Astrocyte (in vitro differentiated cells and primary cell): ENCODE results near the gene EBPL. TPM values are rescaled to one million over a fixed set of nuclear protein-coding genes. Genes with fewer than 3 reads are reported as not detected.
A peak's percentile ranks its signal among the peaks of the same experiment; 100 is the strongest.

Experiments used
- DNase-seq: peaks from one replicate; pipeline ENCODE4 v3.0.0-alpha.2; 2010; ENCODE audit warnings: low read depth
- FAIRE-seq: peaks from 2 replicates; lab custom pipeline; 2011; peaks lifted over from hg19 to GRCh38; lab: Jason Lieb, UNC
- H2AFZ ChIP-seq: 2 replicates; pipeline ENCODE4 v1.6.0; 2012; ENCODE audit warnings: low read depth, low read length, inconsistent platforms
- H3K27ac ChIP-seq: 2 replicates; pipeline ENCODE4 v1.5.1; 2011; ENCODE audit warnings: low read depth, low read length, inconsistent platforms
- H3K27me3 ChIP-seq: 2 replicates; pipeline ENCODE4 v1.6.0; 2011; ENCODE audit warnings: low read length, inconsistent platforms; ENCODE audit not compliant: insufficient read depth
- H3K36me3 ChIP-seq: 2 replicates; pipeline ENCODE4 v1.5.1; 2011; ENCODE audit warnings: low read length, inconsistent platforms; ENCODE audit not compliant: insufficient read depth
- H3K4me1 ChIP-seq: 2 replicates; pipeline ENCODE4 v1.5.1; 2011; ENCODE audit warnings: low read length, inconsistent platforms; ENCODE audit not compliant: insufficient read depth
- H3K4me2 ChIP-seq: 2 replicates; pipeline ENCODE4 v1.6.0; 2012; ENCODE audit warnings: low read length, inconsistent platforms
- H3K4me3 ChIP-seq: 2 replicates; pipeline ENCODE4 v1.5.1; 2011; ENCODE audit warnings: low read depth, mild to moderate bottlenecking, low read length, inconsistent platforms; ENCODE audit not compliant: insufficient read depth
- H3K79me2 ChIP-seq: 2 replicates; pipeline ENCODE4 v1.6.0; 2012; ENCODE audit warnings: mild to moderate bottlenecking, low read length, inconsistent platforms; ENCODE audit not compliant: insufficient read depth
- H3K9ac ChIP-seq: 2 replicates; pipeline ENCODE4 v1.6.0; 2012; ENCODE audit warnings: mild to moderate bottlenecking, low read length, inconsistent platforms
- H3K9me3 ChIP-seq: 2 replicates; pipeline ENCODE4 v1.5.1; 2012; ENCODE audit warnings: low read depth, mild to moderate bottlenecking, low read length, inconsistent platforms; ENCODE audit not compliant: insufficient read depth
- H4K20me1 ChIP-seq: 2 replicates; pipeline ENCODE4 v1.6.0; 2012; ENCODE audit warnings: low read length, inconsistent platforms; ENCODE audit not compliant: insufficient read depth
- H3K27ac Mint-ChIP-seq: one replicate; pipeline ENCODE4 v1.8.0; 2021; ENCODE audit warnings: mild to moderate bottlenecking, mixed read lengths; ENCODE audit not compliant: unreplicated experiment
- H3K27me3 Mint-ChIP-seq: one replicate; pipeline ENCODE4 v1.8.0; 2021; ENCODE audit warnings: low read depth, mixed read lengths; ENCODE audit not compliant: unreplicated experiment
- H3K36me3 Mint-ChIP-seq: one replicate; pipeline ENCODE4 v1.8.0; 2021; ENCODE audit warnings: low read depth, mixed read lengths; ENCODE audit not compliant: unreplicated experiment
- H3K4me1 Mint-ChIP-seq: one replicate; pipeline ENCODE4 v1.8.0; 2021; ENCODE audit warnings: low read depth, mixed read lengths; ENCODE audit not compliant: unreplicated experiment
- H3K4me3 Mint-ChIP-seq: one replicate; pipeline ENCODE4 v1.8.0; 2021; ENCODE audit warnings: mild to moderate bottlenecking, moderate library complexity, mixed read lengths; ENCODE audit not compliant: unreplicated experiment
- H3K9me3 Mint-ChIP-seq: one replicate; pipeline ENCODE4 v1.8.0; 2021; ENCODE audit warnings: mild to moderate bottlenecking, mixed read lengths; ENCODE audit not compliant: unreplicated experiment
- CTCF ChIP-seq: IDR thresholded peaks from 2 replicates; pipeline ENCODE4 v1.5.1; 2011; ENCODE audit warnings: low read depth, mild to moderate bottlenecking, inconsistent platforms, low read length, moderate library complexity; ENCODE audit not compliant: insufficient read depth
- EZH2 ChIP-seq: IDR thresholded peaks from 2 replicates; pipeline ENCODE4 v1.6.1; 2012; ENCODE audit warnings: mild to moderate bottlenecking, low read length, inconsistent platforms; ENCODE audit not compliant: insufficient read depth
- total RNA-seq: library from RNA; stranded (reverse); gene quantifications from 2 replicates; pipeline ENCODE4 v1.2.1, GENCODE V29; 2021

EBPL gene
- total RNA-seq, 1 donor from 2014 or later, result 62.1 TPM

- DNase-seq, result peak; percentile 78
- H3K27ac ChIP-seq, result peak overlapping the region; percentile 26
Measured at GRCh38 chr13:49731766-49732165, 40.5 kb upstream of the EBPL start.

GRCh38 chr13:49716615-49717014 lies 25.3 kb upstream of the EBPL start:
- H3K27ac Mint-ChIP-seq, result no peak overlapping the region
- TF ChIP-seq EZH2 (no peak), CTCF (no peak)
- peaks cover 27% of the 10 kb centered on the region for H3K36me3 Mint-ChIP-seq

More at GRCh38 chr13:49731766-49732165, 40.5 kb upstream of the EBPL start:
- H3K4me3 Mint-ChIP-seq, result no peak overlapping the region
- no peak overlapping the region for H3K27ac Mint-ChIP-seq
- H3K4me2 ChIP-seq, result peak overlapping the region; percentile 6
- no peak overlapping the region for H2AFZ ChIP-seq
- no peak overlapping the region for H3K9ac ChIP-seq
- peaks cover 9% of the 10 kb centered on the region for H3K4me1 Mint-ChIP-seq
- peaks cover 7% of the 10 kb centered on the region for H3K36me3 ChIP-seq
- TF ChIP-seq CTCF, result no peak
- no peak for TF ChIP-seq EZH2
- no peak overlapping the region for H3K4me3 ChIP-seq
- no peaks in the 10 kb centered on the region for H3K9me3 Mint-ChIP-seq
- peaks cover 2% of the 10 kb centered on the region for H3K79me2 ChIP-seq
- H3K27me3 ChIP-seq, result no peaks in the 10 kb centered on the region
- peak; percentile 71 for FAIRE-seq
- peaks cover 7% of the 10 kb centered on the region for H3K36me3 Mint-ChIP-seq
- H4K20me1 ChIP-seq, result peaks cover 13% of the 10 kb centered on the region
- no peaks in the 10 kb centered on the region for H3K27me3 Mint-ChIP-seq
- H3K9me3 ChIP-seq, result no peaks in the 10 kb centered on the region
- peaks cover 11% of the 10 kb centered on the region for H3K4me1 ChIP-seq

GRCh38 chr13:49714757-49715156 lies 23.5 kb upstream of the EBPL start:
- DNase-seq (no peak), FAIRE-seq (no peak)
- Histone ChIP-seq H3K27ac (no peak overlapping the region), H2AFZ (no peak overlapping the region), H4K20me1 (no peaks in the 10 kb centered on the region), H3K79me2 (no peaks in the 10 kb centered on the region), H3K4me3 (no peak overlapping the region), H3K9ac (no peak overlapping the region), H3K9me3 (no peaks in the 10 kb centered on the region), H3K36me3 (peaks cover 44% of the 10 kb centered on the region), H3K4me2 (no peak overlapping the region), H3K27me3 (no peaks in the 10 kb centered on the region), H3K4me1 (no peaks in the 10 kb centered on the region)
- Mint-ChIP-seq H3K9me3 (peaks cover 13% of the 10 kb centered on the region), H3K4me1 (peaks cover 13% of the 10 kb centered on the region), H3K27me3 (no peaks in the 10 kb centered on the region), H3K4me3 (no peak overlapping the region), H3K27ac (no peak overlapping the region), H3K36me3 (peaks cover 32% of the 10 kb centered on the region)
- TF ChIP-seq EZH2 (no peak), CTCF (no peak)

More at GRCh38 chr13:49716615-49717014, 25.3 kb upstream of the EBPL start:
- Histone ChIP-seq H3K27ac (no peak overlapping the region), H3K4me2 (no peak overlapping the region), H3K4me3 (no peak overlapping the region), H3K9me3 (no peaks in the 10 kb centered on the region), H3K79me2 (no peaks in the 10 kb centered on the region), H3K36me3 (peaks cover 39% of the 10 kb centered on the region), H4K20me1 (no peaks in the 10 kb centered on the region), H3K9ac (no peak overlapping the region), H3K4me1 (no peaks in the 10 kb centered on the region), H2AFZ (no peak overlapping the region), H3K27me3 (no peaks in the 10 kb centered on the region)
- Mint-ChIP-seq H3K4me3 (no peak overlapping the region), H3K27me3 (no peaks in the 10 kb centered on the region), H3K9me3 (peaks cover 13% of the 10 kb centered on the region), H3K4me1 (peaks cover 6% of the 10 kb centered on the region)
- FAIRE-seq, result no peak
- no peak for DNase-seq
